Smooth muscle cell (in vitro differentiated cells): ENCODE measurements around the gene RYR3. TPM values are rescaled to one million over a fixed set of nuclear protein-coding genes. Genes with fewer than 3 reads are reported as not detected.

Experiments
- DNase-seq: peaks from one replicate; lab custom pipeline; 2025; ENCODE audit not compliant: unreplicated experiment; lab: John Stamatoyannopoulos, UW
- H2AFZ ChIP-seq: fragments of 200-600 bp; sonication (generic); 2 replicates; pipeline ENCODE4 v1.6.0; 2016; ENCODE audit warnings: antibody characterized with exemption, low read depth, mild to moderate bottlenecking
- H3F3A ChIP-seq: fragments of 200-600 bp; sonication (generic); 2 replicates; pipeline ENCODE4 v1.6.0; 2017; ENCODE audit warnings: antibody characterized with exemption, low read depth
- H3K27ac ChIP-seq: fragments of 200-600 bp; sonication (generic); 2 replicates; pipeline ENCODE4 v1.5.1; 2016; ENCODE audit warnings: low read depth, mild to moderate bottlenecking
- H3K27me3 ChIP-seq: fragments of 200-600 bp; sonication (generic); 2 replicates; pipeline ENCODE4 v1.6.1; 2016; ENCODE audit warnings: low read depth, mild to moderate bottlenecking
- H3K36me3 ChIP-seq: fragments of 200-600 bp; sonication (generic); 2 replicates; pipeline ENCODE4 v1.5.1; 2016; ENCODE audit warnings: low read depth
- H3K4me1 ChIP-seq: fragments of 200-600 bp; sonication (generic); 2 replicates; pipeline ENCODE4 v1.5.1; 2016; ENCODE audit warnings: low read depth
- H3K4me2 ChIP-seq: fragments of 200-600 bp; sonication (generic); 2 replicates; pipeline ENCODE4 v1.6.0; 2016; ENCODE audit warnings: mild to moderate bottlenecking
- H3K4me3 ChIP-seq: fragments of 200-600 bp; sonication (generic); 2 replicates; pipeline ENCODE4 v1.5.1; 2016; ENCODE audit warnings: mild to moderate bottlenecking
- H3K79me2 ChIP-seq: fragments of 200-600 bp; sonication (generic); 2 replicates; pipeline ENCODE4 v1.6.0; 2016; ENCODE audit warnings: low read depth, mild to moderate bottlenecking
- H3K9ac ChIP-seq: fragments of 200-600 bp; sonication (generic); 2 replicates; pipeline ENCODE4 v1.6.0; 2016; ENCODE audit warnings: low read depth
- H3K9me3 ChIP-seq: fragments of 200-600 bp; sonication (generic); replicated peaks from 2 replicates; pipeline ENCODE4 v1.5.1; 2016; ENCODE audit warnings: low read depth
- H4K20me1 ChIP-seq: fragments of 200-600 bp; sonication (generic); 2 replicates; pipeline ENCODE4 v1.6.0; 2016; ENCODE audit warnings: low read depth
- WGBS: methylation state at CpG from one replicate; pipeline ENCODE4 v1.1.7; 2016; ENCODE audit warnings: low lambda C conversion rate; 5-methylcytosine and 5-hydroxymethylcytosine counted together
- polyA plus RNA-seq: library from polyadenylated mRNA; unstranded; fragments of >200 nt; fragmentation: Nextera tagmentation; extraction: Ambion mirVana; gene quantifications from 2 replicates; pipeline ENCODE4 v1.2.1, GENCODE V29; 2016
- total RNA-seq: library from RNA; depleted of rRNA; stranded (reverse); fragments of >200 nt; gene quantifications from 2 replicates; pipeline ENCODE4 v1.2.3, GENCODE V29; 2014
- TF ChIP-seq, protein P1 (sequence below): fragments of 200-600 bp; sonication (generic); IDR thresholded peaks from 2 replicates; pipeline ENCODE4 v1.5.1; 2017; ENCODE audit warnings: borderline replicate concordance, mild to moderate bottlenecking, antibody characterized with exemption; ENCODE audit not compliant: insufficient read depth, poor library complexity, severe bottlenecking

Gene RYR3
- total and polyA plus RNA-seq, 2 experiments from 2014 or later, result 0.23 to 6.2 TPM

DNA sequence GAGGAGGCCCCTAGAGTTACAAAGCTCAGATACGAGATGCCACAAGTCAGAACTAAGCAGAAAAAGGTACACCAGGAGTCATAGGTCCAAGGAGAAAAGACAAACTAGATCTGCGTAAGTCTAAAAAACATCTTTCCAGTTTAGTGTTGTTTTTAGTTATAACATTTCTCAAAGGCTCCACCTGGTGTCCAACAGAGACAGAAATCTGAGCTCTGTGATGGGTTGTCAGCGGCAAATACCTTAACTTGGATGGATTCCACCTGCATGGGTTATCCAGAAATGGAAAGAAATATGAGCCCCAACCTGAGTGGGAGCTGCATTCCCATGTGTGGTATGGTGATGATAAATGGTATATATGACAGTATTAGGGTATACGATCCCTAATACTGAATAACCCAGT, 418.9 kb downstream of the RYR3 start:
- Histone ChIP-seq H2AFZ (no peak overlapping the region), H3K27me3 (no peaks in the 10 kb centered on the region), H3K79me2 (no peaks in the 10 kb centered on the region), H4K20me1 (no peaks in the 10 kb centered on the region), H3K27ac (no peak overlapping the region), H3K4me2 (no peak overlapping the region), H3F3A (no peaks in the 10 kb centered on the region), H3K9me3 (no peaks in the 10 kb centered on the region), H3K36me3 (no peaks in the 10 kb centered on the region), H3K9ac (no peak overlapping the region), H3K4me1 (no peaks in the 10 kb centered on the region), H3K4me3 (no peak overlapping the region)
- WGBS, result 94% methylated on average over 4 of the region's 4 CpGs
- TF ChIP-seq, protein P1, sequence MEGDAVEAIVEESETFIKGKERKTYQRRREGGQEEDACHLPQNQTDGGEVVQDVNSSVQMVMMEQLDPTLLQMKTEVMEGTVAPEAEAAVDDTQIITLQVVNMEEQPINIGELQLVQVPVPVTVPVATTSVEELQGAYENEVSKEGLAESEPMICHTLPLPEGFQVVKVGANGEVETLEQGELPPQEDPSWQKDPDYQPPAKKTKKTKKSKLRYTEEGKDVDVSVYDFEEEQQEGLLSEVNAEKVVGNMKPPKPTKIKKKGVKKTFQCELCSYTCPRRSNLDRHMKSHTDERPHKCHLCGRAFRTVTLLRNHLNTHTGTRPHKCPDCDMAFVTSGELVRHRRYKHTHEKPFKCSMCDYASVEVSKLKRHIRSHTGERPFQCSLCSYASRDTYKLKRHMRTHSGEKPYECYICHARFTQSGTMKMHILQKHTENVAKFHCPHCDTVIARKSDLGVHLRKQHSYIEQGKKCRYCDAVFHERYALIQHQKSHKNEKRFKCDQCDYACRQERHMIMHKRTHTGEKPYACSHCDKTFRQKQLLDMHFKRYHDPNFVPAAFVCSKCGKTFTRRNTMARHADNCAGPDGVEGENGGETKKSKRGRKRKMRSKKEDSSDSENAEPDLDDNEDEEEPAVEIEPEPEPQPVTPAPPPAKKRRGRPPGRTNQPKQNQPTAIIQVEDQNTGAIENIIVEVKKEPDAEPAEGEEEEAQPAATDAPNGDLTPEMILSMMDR, result peak; percentile 25
- no peak for DNase-seq

DNA sequence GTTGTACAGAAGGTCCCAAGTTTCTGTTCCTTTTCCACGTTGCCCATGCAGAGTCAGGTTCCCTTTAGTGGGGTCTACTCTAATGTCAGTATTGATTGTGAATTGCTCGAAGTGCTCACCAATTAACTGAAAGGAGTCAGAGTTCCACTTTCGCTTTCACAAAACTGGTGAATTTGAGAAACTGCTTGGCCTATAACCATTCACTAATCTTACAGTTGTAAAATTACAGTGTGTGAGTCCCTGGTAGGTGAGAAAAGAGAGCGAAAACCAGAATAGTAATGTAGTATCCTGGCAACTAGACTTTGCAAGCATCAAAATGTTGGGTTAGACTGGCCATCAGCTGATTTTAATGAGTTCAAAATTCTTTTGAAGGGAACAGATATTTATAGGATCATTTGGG, 420.0 kb downstream of the RYR3 start:
- Histone ChIP-seq H2AFZ (no peak overlapping the region), H3K27me3 (no peaks in the 10 kb centered on the region), H4K20me1 (no peaks in the 10 kb centered on the region), H3K27ac (no peak overlapping the region), H3F3A (no peaks in the 10 kb centered on the region), H3K9ac (no peak overlapping the region), H3K9me3 (no peaks in the 10 kb centered on the region), H3K4me2 (no peak overlapping the region), H3K79me2 (no peaks in the 10 kb centered on the region), H3K4me3 (no peak overlapping the region), H3K36me3 (no peaks in the 10 kb centered on the region), H3K4me1 (no peaks in the 10 kb centered on the region)
- TF ChIP-seq, protein P1, result no peak
- DNase-seq, result no peak
- WGBS, result 96% methylated on average over 4 of the region's 4 CpGs

DNA sequence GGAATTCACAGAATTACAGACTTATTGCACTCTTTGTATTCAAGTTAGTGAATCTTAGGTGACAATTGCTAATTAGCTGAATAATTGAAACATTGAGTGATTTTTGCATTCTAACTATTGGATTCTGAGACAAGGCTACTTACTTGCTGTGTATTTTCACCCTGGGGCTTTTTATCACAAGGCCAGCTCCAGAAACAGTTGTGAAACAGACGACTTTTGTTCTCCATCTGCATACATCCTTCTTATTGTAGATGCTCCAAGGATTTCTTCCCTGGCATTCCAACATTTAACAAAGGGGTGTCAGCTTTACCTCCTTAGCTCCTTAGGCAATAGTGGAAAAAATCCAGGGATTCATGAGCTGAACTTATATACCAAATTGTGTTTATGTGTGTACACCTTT, 424.4 kb downstream of the RYR3 start:
- H3K27ac ChIP-seq, result no peak overlapping the region

DNA sequence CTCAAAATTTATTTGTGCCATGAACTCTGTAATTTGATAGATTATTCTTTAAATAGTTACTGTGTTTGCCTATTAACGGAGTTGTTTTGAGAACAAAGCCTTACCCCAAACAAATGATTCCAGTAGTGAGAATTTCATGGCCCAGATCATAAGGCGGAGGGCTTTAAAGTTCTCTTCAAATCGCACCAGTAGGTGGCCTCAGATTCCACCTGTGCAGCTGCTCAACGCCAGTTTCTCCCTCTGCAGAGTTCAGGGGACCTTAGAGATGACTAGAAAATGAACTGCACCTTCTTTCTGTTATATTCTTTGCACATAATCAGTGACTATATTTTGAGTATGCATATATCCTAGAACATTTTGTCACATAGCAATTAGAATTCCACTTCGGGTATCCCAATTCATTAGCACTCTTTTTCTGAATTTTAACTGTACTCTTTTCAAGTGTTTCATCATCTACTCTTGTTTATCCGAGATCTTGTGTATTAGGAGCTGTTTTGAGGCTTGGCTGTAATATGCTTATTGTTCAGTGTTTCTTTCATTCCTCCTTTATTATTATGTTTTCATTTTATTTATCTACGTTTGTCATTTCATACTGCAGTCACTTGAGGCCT, 425.0 kb downstream of the RYR3 start:
- no peak overlapping the region for H3K4me2 ChIP-seq
- TF ChIP-seq, protein P1, result peak; percentile 51
- H3F3A ChIP-seq, result no peaks in the 10 kb centered on the region
- no peaks in the 10 kb centered on the region for H3K9me3 ChIP-seq
- no peak overlapping the region for H2AFZ ChIP-seq
- no peaks in the 10 kb centered on the region for H3K27me3 ChIP-seq
- no peak overlapping the region for H3K9ac ChIP-seq
- WGBS, result 50% methylated on average over 7 of the region's 7 CpGs
- no peak overlapping the region for H3K4me3 ChIP-seq
- H4K20me1 ChIP-seq, result no peaks in the 10 kb centered on the region
- no peaks in the 10 kb centered on the region for H3K4me1 ChIP-seq
- H3K27ac ChIP-seq, result no peak overlapping the region
- H3K79me2 ChIP-seq, result no peaks in the 10 kb centered on the region
- no peak for DNase-seq
- no peaks in the 10 kb centered on the region for H3K36me3 ChIP-seq

More for the DNA sequence above, 424.4 kb downstream of the RYR3 start:
- H3K4me1 ChIP-seq, result no peaks in the 10 kb centered on the region
- no peak overlapping the region for H3K4me2 ChIP-seq
- DNase-seq, result no peak
- H3F3A ChIP-seq, result no peaks in the 10 kb centered on the region
- 48% methylated on average over 1 of the region's 1 CpG for WGBS
- H4K20me1 ChIP-seq, result no peaks in the 10 kb centered on the region
- H3K36me3 ChIP-seq, result no peaks in the 10 kb centered on the region
- H3K79me2 ChIP-seq, result no peaks in the 10 kb centered on the region
- no peaks in the 10 kb centered on the region for H3K27me3 ChIP-seq
- H3K9me3 ChIP-seq, result no peaks in the 10 kb centered on the region
- no peak overlapping the region for H3K4me3 ChIP-seq
- TF ChIP-seq, protein P1, result no peak
- H2AFZ ChIP-seq, result no peak overlapping the region
- no peak overlapping the region for H3K9ac ChIP-seq
